GM19193 (cell line): ENCODE measurements around the gene PSMB1.

Experiments used
- POLR2A ChIP-seq: IDR thresholded peaks from 4 replicates; pipeline ENCODE4 v1.6.1; 2011; ENCODE audit not compliant: insufficient read depth, insufficient read length; ENCODE audit errors: extremely low read depth

PSMB1 gene

DNA sequence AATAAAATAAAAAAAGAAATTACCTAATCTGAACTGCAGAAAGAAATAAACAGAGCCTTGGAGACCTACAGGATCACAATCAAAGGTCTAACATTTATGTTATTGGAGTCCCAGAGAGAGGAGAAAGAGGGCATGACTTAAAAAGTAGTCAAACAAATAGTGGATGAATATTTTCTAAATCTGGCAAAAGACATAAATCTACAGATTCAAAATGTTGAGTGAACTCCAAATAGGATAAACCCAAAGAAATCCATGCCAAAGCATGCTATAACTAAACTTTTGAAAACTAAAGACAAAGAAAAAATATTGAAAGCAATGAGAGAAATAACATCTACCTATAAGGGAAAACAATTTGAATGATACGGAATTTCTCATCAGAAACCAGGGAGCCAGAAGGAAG is 38.2 kb downstream of the PSMB1 start:
- TF ChIP-seq POLR2A: no peak

DNA sequence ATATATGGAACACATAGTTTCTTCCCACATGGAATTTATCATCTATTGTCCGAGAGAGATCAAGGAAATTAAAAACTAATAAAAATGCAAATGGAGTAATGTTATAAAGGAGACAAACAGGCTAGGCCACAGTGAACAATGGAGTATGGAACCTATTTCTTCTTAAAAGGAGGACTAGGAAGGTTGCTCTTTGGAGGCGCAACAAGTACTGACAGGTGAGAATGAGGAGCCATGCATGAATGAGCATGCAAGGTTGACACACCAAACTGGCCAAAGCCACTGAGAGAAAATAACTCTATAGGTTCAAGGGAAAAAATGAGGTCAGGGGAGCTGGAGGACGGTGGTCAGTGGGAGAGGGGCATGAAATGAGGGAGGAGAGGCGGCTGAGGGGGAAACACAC is 40.9 kb downstream of the PSMB1 start:
- no peak for TF ChIP-seq POLR2A

GRCh38 chr6:170510631-170511030 is 42.5 kb downstream of the PSMB1 start:
- no peak for TF ChIP-seq POLR2A

GRCh38 chr6:170509723-170510018 is 43.4 kb downstream of the PSMB1 start:
- TF ChIP-seq POLR2A: no peak

DNA sequence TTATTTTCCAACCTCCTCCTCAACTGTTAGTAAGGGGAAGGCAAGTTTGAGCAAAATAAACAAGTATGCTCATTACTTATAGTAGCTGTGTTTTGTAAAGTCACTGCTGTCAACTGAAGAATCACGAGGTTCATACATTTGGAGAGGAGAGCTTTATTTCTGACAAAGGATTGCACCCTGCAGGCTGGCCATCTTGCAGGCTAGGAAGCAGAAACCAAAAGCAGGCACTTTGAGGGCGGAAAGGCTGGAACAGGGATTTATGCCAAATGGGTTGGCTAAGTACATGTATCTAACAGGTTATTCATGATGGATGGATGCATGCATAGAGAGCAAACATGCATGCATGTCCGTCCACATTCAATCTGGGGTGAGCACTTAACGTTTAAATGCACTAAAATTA is 46.7 kb downstream of the PSMB1 start:
- TF ChIP-seq POLR2A: no peak

GRCh38 chr6:170505306-170505705 is 47.8 kb downstream of the PSMB1 start:
- TF ChIP-seq POLR2A: no peak

DNA sequence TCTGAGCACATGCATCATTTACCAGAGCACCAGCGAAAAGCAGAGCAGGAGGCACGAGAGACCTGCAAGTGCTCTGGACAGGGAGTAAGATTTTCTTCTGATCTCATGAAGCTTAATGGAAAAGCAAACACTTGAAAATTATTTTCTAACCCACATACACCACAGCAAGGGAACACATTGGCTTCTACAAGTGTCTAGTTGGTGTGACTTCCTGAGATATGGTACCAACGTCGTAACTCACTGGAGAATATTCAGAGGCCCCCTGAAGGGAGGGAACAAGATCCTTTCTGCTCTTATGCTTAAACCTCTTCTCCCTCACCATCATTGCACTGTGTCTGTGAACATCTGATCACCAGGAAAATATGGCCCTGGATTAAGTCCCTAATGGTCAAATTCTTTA is 48.6 kb downstream of the PSMB1 start:
- no peak for TF ChIP-seq POLR2A

GRCh38 chr6:170503414-170503761 is 49.7 kb downstream of the PSMB1 start:
- TF ChIP-seq POLR2A: no peak

- no peak for TF ChIP-seq POLR2A
Measured at GRCh38 chr6:170500955-170501590, 52.0 kb downstream of the PSMB1 start.

DNA sequence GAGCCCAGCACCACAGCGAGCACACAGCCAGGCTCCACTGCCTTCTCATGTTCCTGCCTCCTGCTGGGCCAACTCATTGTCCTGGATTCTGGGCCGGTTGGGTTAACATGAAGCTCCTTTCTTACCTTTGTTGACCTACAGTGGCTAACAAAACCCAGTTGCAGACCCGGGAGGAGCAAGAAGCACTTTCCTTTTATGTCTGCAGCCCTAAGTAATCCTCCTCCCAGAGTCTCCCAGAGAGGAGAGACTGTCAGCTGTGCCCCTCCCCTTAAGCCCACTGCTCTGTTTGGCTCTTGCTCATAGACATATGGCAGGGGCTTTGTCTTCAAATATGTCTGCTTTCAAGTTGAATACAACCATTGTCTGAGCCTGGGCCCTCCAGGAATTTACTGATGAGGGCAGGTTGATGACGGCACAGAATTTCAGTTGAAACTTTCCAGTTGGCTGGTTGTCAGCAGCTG is 55.2 kb downstream of the PSMB1 start:
- TF ChIP-seq POLR2A: no peak

GRCh38 chr6:170493354-170493753 is 59.8 kb downstream of the PSMB1 start:
- TF ChIP-seq POLR2A: no peak

- no peak for TF ChIP-seq POLR2A
Measured at GRCh38 chr6:170490259-170490658, 62.8 kb downstream of the PSMB1 start.

DNA sequence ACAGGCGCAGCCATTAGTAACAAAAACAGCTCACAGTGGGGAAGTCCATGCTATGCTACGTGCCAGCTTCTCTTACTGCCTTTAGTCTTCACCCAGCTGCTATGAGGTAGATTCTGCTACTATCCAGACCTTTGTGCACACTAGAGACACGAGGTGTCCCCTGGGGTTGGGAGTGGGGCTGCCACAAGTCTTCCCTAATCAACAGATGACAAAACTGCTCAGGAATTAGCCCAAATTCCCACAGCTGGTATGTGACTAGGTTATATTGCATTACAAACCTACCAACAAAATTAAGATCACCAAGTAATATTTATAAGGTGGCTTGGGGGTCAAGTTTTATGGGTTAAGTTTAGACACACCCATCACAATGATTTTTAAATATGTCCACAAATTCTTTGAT is 63.3 kb downstream of the PSMB1 start:
- no peak for TF ChIP-seq POLR2A

GRCh38 chr6:170487707-170488329 is 65.3 kb downstream of the PSMB1 start:
- no peak for TF ChIP-seq POLR2A

GRCh38 chr6:170485159-170485558 is 67.9 kb downstream of the PSMB1 start:
- TF ChIP-seq POLR2A: no peak
